Esophagus mucosa (tissue), 1 donor: ENCODE data around the gene GRAP. TPM values are rescaled to one million over a fixed set of nuclear protein-coding genes. Genes with fewer than 3 reads are reported as not detected.
"Not testable (repeated sequence)": the region's sequence is repeated elsewhere in the genome, so short reads cannot be mapped to it uniquely, and the experiment has no call there.

Source experiments
- ATAC-seq: fragments of 200-7000 bp; cut with Tn5 transposase; one replicate; pipeline ENCODE4 v1.9.1; 2020
- total RNA-seq: library from RNA; stranded (reverse); gene quantifications from one replicate; pipeline ENCODE4 v1.2.4, GENCODE V29; 2023
- donor health status: DM: yes; HTN: yes; CAD: no.

The GRAP gene
- total RNA-seq, 1 donor from 2014 or later, result 1.00 TPM

DNA sequence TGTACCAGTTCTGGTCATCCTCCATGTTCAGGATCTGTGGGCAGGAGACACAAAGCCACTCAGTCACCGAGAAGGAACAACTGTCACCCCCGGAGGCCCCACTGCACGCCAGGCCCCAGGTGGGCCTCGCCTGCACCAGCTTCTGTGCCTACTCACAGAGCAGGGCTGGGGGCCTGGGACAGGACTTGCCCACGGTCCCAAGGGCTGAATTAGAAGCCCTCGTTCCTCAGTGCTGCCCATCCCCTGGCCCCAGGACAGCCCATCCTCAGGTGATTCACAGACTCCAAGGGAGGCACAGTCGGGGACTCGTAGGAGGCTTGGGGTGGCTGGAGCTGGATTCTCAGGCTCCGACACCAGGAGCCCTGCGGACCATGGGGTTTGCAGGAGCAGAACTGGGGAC, 4.9 kb downstream of the GRAP start:
- ATAC-seq, result not testable (repeated sequence)

DNA sequence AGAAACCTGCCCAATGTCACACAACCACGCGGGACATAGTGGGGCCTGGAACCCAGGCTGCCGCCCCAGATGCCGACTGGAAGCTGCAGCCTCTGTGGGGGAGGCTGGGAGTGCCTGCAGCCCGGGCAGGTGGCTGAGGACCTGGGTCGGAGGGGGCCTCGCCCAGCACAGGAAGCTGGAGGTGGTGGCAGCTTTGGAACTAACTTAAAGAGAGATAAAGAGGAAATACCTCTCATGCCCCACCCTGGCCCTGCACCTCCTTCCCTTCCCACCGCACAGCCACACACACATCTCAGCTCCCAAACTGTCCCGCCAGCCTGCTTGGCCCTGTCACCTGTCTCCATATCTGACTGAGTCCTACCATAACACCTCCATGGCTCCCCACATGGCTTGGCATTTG, 6.4 kb downstream of the GRAP start:
- ATAC-seq, result not testable (repeated sequence)

DNA sequence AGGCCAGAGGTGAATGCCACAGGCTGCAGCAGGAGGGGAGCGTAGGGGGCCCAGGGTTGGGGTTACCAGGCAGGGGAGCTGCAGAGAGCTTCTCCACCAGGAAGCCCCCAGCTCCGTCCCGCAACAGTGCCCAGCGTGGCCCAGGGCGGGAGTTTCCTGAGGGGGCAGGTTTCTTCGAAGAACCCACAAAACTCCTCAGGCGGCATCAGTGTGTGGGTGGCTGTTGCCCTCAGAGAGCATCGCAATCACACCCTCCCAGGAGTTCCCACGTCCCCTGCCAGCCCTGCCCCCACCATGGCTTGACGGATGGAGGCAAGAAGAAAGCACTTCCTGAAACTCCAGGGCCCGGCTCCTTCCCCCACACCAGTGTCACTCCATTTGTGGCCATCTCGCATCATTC, 8.0 kb downstream of the GRAP start:
- ATAC-seq, result not testable (repeated sequence)

DNA sequence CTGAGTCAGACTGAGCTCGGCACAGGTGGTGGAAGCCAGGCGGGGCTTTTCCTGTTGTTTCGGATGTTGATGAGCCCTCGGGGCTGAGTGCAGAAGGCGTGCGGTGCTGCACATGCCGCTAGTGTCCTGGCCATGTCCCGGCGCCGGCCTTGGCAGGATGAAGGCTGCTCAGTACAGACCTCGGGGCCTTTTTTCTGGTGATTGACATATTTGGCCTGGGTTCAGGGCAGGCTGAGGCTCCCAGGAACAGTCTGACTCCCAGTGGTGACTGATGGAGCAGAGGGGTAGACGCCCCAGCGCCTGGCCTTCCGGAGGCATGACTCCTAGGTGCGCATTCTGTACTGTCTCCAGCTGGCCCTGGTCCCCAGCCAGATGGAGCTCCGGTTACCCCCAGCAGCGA, 8.8 kb downstream of the GRAP start:
- ATAC-seq, result peak; percentile 80

DNA sequence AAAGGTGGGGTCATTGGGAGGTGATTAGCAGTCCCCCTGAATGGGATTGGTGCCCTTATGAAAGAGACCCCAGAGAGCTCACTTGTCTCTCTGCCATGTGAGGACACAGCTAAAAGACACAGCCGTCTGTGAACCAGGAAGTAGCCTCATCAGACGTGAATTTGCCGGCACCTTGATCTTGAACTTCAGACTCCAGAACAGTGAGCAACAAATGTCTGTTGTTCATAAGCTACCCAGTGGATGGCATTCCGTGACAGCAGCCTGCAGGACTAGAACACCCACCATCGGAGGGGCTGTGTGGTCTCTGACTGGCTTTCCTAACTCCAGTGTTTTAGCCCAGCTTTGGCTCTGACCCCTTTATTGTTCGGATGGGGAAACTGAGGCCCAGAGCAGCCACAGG, 9.2 kb downstream of the GRAP start:
- ATAC-seq, result peak; percentile 1

DNA sequence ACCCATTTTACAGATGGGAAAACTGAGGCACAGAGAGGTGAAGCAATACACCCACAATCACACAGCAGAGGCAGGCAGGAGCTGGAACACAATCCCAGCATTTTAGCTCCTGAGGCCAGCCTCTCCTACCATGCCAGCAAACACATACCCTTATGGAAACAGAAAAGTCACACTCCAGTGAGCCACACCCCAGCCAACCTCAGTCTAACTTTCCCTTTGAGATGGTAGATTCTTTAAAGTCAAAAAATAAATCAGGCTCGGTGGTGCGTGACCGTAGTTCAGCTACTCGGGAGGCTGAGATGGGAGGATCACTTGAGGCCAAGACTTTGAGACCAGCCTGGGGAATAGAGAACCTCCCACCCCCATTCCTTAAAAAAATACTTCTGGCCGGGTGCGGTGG, 10.6 kb downstream of the GRAP start:
- ATAC-seq, result not testable (repeated sequence)

DNA sequence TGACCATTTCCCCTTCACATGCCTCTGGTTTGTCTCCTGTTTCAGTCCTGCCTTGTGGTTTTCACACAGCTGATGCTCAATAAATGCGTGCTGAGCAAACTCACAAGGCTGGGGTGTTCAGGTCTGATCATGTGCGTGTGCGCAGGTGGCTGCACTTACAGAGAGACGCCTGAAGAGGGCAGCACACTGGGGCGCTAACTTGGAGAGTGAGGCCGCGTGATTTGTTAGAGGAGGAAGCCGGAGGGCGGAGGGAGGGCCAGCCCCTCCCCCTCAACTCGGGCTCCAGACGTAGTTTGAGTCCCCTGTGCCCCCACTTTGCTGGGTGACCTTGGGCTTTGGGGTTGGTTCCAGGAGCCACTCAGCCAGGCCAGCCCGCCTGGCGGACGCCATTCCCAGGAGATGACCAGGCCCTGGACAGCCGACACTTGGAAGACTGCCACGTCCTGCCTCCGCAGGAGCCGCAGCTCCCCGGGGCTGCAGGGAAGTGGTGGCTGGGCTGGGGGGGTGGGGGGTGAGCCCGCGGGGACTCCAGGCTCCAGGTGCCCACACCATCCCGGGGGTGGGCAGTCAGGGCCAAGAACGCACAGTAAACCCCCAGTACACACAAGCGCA, 14.3 kb downstream of the GRAP start:
- ATAC-seq, result peak; percentile 90

DNA sequence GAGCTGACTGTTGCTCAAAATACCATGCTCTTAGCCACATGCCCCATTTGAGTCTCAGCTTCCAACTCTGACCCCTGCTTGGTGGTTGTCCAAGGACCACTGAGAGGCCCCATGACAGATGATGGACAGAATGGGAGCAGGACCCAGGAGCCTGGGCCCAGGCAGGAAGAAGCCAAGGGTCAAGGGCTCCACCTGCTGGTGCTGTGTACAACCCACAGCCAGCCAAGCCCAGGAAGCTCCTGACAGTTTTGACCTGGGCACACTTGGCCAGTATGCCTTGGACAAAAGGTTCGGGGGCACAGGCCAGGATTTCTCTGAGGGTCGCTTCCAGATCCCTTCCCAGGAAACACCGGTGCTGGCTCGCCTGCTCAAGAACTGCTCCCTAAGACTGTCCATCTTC, 15.0 kb downstream of the GRAP start:
- ATAC-seq, result peak; percentile 77

DNA sequence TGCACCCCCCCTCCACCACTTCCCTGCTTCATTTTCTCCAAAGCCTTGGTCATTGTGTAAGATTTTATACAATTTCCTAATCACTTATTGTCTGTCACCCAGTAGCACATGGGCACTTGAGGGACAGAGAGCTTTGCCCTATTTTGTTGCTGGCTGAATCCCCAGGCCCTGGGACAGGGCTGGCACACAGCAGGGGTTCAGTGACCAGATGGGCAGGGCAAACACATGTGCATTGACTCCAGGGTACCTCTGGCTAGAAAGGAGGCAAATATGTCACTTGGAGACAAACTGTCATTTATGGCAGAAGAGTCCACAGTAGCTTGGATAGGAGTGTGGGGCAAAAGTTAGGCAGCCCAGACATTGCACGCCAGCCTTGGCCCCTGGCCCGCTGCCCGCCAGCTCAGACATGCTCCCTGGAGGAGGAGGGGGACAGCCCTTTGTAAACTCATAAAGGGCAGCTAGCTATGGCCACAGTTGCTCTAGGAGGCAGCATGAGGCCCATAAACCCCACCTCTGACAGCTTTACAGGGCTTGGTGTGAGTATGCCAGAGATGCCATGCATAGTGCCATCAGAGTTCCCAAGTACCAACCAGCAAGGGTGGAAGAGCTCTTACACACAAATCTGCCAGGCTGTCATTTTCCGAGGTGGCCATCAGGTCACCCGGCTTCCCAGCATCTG, 15.8 kb downstream of the GRAP start:
- ATAC-seq, result not testable (repeated sequence)

DNA sequence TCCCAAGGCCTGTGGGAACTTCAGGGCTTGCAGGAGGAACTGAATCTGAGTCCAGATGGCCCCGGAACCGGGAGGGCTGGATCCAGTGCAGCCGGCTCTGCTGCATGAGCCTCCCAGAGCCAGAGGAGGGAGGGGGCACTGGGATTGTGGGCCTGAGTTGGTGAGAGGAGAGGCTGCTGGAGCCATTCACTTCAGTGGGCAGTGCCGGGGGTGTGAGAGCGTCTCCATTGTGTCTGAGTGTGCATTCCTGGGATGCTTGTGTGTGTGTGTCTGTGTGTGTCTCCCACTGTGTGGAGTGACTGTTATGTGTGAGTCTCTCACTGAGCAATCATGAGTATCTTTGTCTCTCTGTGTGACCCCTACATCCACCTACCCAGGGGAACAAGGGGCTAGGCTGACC, 17.0 kb downstream of the GRAP start:
- ATAC-seq, result not testable (repeated sequence)

DNA sequence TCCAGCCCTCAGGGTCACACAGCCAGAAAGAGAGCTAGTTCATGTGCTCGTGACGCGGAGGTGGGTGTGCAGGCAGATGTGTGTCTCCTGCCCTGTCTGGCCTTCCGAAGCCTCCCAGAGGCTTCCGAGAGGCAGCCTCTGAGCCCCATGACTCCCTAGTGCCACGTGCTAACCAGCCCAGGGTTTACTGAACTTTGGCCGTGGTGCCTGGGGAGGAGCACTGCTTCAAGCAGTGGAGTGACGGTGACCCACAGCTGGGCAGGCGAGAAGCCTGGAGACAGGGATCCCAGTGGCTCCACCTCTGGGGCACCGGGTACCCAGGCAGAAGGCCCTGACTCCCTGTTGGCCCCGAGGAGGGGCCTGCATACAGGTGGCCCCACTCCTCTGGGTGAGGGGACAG, 18.1 kb downstream of the GRAP start:
- not testable (repeated sequence) for ATAC-seq

DNA sequence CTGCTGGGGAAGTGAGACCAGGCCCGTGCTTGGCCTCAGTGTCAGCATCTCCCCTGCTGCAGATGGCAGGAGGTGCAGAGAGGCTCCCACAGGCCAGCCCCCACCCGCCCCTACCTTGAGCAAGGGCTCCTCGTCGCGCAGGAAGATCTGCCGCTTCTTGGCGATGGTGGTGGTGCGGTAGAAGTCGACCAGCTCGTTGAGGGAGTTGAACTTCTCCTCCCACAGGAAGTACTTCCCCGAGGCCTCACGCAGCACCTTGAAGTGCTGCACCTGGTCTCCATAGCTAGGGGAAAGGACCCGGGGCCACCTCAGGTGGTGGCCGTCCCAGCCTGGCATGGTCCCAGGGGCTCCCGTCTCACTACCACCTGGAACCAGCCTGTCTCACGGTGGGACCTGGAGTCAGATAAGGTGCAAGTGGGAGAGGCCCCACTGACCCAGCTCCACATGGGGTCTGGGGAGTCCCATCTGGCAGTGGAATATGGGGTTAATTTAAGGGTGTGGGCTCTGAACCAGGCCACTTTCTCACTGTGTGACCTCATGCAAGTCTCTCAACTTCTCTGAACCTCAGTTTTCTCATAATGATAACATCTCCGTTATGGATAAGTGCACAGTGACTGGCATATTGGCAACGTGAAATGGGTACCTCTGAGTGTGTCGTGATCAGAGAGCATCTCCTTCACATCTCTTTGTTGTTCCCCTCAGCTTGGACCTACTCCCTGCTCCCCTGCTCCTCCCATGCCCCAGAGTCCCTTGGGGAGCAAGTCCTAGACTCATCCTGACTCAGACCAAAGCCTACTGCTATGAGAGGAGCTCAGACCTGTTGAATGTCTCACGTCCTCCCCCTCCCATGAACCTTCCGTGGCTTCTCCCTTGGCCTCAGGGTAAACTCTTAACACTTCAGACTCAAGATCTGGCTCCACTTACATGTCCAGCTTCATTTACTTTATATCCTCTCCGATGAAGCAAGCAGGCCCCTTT, 22.4 kb downstream of the GRAP start:
- ATAC-seq, result peak; percentile 88

DNA sequence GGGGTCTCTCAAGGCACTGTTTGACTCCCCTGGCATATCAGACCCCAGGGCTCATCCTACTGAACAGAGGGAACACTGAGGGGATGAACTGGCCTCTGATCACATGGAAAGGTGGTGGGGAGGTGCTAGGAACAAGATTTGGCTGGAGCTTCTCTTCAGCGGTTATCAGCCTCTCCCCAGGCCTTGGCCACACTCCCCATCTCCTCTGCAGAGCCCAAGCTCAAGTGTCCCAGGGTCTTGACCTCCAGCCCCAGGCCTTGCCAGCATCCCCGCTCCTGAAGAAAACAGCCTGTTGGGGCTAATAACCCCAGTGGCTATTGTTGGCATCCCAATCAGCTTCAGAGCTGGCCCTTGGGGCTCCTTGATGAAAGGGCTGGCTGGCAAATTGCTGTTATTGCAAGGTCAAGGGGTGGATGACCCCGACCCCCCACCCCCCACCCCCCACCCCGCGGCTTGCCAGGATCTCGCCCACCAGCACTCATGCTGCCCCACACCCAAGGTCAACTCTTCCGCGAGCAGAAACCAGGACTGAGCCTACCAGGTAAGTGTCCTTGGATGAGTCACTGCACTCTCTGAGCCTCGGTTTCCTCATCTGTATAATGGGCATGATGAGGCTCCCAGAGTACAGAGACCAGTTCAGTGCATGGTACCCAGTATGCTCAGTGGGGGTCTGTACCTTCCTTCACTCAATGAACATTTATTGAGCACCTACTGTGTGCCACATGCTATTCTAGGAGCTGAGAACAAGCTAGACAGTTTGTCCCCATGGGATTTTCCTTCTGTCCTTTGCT, 23.4 kb downstream of the GRAP start:
- no peak for ATAC-seq

DNA sequence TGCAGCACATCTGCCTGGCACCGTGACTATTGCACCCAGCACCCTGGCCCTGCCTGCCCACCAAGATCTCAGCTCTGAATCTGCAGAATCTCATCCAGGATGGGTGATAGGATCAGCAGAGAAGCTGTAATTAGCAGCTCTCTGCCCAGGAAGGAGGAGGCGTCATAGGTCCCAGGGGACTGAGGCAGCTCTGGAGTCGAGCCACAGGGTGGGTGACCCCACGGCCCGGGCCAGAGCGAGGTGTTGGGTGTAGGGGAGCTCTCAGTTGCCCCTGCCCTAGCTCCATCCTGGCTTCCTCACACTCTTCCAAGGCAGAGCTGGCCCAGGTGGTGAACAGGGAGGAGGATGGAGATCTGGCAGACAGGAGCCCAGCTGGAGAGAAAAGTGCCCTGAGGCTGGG, 24.0 kb downstream of the GRAP start:
- ATAC-seq, result no peak

DNA sequence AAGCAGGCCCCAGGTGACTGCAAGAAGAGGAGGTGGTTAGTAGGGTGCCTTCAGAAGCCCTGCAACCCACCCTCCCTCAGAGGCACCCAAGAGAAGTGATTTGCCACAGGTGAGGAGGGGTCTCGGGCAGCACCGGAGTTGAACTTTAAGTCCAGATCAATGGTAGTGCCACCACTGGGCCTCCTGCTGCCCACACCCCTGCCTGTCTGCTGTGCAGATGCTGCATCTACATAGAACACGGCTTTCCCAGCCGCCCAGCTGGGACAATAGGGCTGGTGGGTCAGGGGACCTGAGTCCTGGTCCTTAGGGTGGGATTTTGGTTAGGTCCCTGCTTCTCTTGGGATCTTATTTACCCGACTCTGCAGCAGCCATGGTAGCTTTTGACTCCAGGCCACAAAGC, 24.6 kb downstream of the GRAP start:
- ATAC-seq, result no peak

DNA sequence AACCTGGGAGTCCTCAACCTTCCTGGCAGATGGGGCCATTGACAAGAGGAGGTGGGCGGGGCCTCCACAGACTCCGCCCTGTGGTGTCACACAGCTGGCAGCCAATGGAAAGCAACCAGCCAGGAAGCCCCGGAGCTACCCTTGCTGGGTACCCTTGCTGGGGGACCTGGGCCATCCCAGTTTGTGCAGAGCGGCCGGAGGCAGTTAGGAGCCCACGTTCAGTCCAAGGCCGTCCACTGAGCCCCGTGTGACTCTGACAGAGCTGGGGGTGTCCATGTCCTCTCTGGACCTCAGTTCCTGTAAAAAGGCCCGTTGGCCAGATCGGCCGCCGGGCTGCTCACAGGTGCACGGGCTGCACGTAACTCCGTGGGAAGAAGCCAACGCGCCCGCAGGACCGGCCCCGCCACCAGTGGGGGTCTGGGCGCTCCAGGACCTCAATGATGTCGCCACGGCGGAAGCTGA, 25.1 kb downstream of the GRAP start:
- no peak for ATAC-seq

DNA sequence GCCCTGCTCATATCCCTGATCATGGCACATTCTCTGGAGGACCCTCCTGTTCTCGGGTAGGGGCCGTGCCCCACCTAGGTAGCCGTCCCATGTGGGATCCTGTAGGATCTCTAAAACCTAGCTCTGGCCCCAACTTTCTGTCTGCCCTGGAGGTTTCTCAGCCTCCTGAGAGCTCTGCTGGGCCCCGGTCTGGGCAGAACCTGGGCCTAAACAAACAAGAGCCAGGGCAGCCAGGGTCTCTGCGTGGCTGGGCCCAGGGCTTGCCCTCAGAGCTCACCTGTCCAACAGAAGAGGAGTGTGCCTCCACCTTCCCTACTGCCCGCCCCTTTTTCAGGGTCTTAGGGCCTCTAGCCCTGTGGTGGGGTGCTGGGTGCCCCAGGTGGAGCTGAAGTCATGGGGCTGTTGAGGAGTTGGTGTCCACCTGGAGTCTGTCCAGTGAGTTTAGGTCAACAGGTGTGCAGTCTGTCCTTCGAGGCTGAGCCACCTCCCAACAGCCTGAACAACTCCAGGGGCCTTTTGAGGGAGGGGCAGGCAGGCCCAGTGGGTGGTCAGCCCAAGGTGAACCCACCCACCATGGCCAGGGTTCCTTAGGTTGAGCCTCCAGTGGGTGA, 25.6 kb downstream of the GRAP start:
- not testable (repeated sequence) for ATAC-seq

DNA sequence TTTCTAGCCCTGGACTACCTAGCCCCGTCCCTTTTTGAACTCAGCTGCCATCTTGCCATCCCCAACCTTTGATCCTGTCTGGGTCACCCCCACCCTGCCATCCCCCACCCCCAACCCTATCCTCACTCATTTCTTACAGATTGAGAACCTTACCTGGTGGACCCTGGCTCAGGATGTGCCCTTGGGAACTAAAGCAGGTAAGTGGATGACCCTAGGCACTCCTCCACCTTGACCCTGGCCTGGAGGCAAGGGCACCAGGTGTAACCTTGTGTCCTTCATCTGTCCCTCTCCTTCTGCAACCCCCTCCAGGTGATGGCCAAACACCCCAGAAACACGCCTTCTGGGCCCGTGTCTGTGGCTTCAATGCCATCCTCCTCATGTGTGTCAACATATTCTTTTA, 26.7 kb downstream of the GRAP start:
- ATAC-seq, result no peak

DNA sequence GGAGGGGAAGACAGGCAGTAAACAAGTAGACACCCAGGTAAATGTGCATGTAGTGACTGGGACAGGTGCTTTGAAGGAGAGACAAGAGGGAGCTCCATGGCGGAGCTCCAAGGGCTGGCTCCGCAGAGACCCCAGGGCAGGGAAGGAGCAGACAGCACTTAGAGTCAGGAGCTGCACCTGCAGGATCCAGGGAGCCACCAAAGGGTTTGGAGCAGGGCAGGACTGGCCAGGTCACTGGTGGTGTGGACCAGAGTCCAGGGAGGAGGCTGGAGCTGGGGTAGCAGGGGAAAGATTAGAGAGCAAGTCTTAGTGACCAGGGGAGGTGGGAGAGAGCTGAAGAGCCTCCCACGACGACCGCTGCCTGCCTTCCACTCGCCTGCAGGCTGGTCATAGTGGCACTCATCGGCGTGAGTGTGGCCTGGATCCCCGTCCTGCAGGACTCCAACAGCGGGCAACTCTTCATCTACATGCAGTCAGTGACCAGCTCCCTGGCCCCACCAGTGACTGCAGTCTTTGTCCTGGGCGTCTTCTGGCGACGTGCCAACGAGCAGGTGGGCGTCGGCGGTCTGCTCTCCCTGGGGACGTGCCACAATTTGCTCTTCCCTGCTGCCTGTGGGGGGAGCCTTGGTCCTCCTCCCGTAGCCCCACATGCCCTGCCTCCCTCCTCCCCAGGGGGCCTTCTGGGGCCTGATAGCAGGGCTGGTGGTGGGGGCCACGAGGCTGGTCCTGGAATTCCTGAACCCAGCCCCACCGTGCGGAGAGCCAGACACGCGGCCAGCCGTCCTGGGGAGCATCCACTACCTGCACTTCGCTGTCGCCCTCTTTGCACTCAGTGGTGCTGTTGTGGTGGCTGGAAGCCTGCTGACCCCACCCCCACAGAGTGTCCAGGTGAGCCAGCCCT, 27.5 kb downstream of the GRAP start:
- no peak for ATAC-seq

DNA sequence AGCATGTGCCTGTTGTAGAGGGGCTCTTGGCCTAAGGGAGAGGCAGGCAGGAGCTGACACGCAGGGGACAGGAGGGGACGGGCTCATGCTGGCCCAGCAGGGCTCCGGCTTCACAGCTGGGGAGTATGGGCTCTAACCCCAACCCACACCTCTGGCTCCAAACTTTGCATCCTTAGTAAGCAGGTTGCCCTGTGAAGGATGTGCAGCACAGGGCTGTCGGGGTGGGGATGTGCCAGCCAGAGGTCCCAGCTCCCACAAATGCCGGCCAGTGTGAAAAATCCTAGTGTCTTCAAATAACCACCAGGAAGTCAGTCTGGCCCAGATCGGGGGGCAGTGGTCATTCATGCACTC, 28.2 kb downstream of the GRAP start:
- no peak for ATAC-seq
